HepG2 (cell line): ENCODE data around the gene VEPH1. TPM values are rescaled to one million over a fixed set of nuclear protein-coding genes. Genes with fewer than 3 reads are reported as not detected.

Source experiments
- ATAC-seq: fragments of 200-7000 bp; cut with Tn5 transposase; 3 replicates; pipeline ENCODE4 v1.9.1; 2020; ENCODE audit warnings: mild to moderate bottlenecking, moderate library complexity
- BruUV-seq: library from RNA; stranded (reverse); fragments of 400-500 nt; replicated peaks from 2 replicates; lab custom pipeline; 2021; lab: Mats Ljungman, UMichigan
- CTCF ChIA-PET: fragments of 300-600 bp; formaldehyde crosslinking; extraction: SDS; loops from one replicate; lab custom pipeline; 2021; ENCODE audit warnings: low total read pairs, inconsistent platforms, low intra/inter-chr PET ratio; lab: Yijun Ruan, JAX
- POLR2A ChIA-PET: fragments of 350-600 bp; sonication (Branson Sonifier 250); formaldehyde crosslinking; loops from one replicate; lab custom pipeline; 2020; ENCODE audit warnings: antibody characterized with exemption, inconsistent platforms; lab: Yijun Ruan, JAX
- DNase-seq: peaks from one replicate; pipeline ENCODE4 v3.0.0-alpha.2; 2015; ENCODE audit warnings: low spot score
- FAIRE-seq: peaks from 3 replicates; lab custom pipeline; 2011; peaks lifted over from hg19 to GRCh38; lab: Jason Lieb, UNC
- H2AFZ ChIP-seq: one replicate; pipeline ENCODE4 v1.6.1; 2011; ENCODE audit warnings: low read length, inconsistent platforms
- H3K27ac ChIP-seq: fragments of 300-600 bp; 3 replicates; pipeline ENCODE4 v1.8.0; 2011; ENCODE audit warnings: mixed run types, mild to moderate bottlenecking, mixed read lengths, low read length, inconsistent platforms; ENCODE audit not compliant: insufficient read depth; ENCODE audit errors: extremely low read length
- H3K27me3 ChIP-seq, 2 experiments: fragments of 200-600 bp in 1 of 2; 2 replicates in 1 of 2; 3 replicates in 1 of 2; pipeline versions ENCODE4 v1.6.0 to v1.8.0; 2011; ENCODE audit warnings: low read length in 2 of 2, mild to moderate bottlenecking in 2 of 2, moderate library complexity in 2 of 2, inconsistent platforms in 1 of 2; ENCODE audit not compliant: insufficient read depth in 2 of 2, control insufficient read depth in 1 of 2
- H3K36me3 ChIP-seq, 2 experiments: fragments of 200-600 bp in 1 of 2; replicated peaks in 1 of 2; 2 replicates in 1 of 2; 3 replicates in 1 of 2; pipeline versions ENCODE4 v1.5.1 to v1.8.0; 2011; ENCODE audit warnings: low read length in 2 of 2, inconsistent platforms in 1 of 2; ENCODE audit not compliant: insufficient read depth in 2 of 2, control insufficient read depth in 1 of 2
- H3K4me1 ChIP-seq: 2 replicates; pipeline ENCODE4 v1.5.1; 2012; ENCODE audit warnings: low read length, inconsistent platforms; ENCODE audit not compliant: insufficient read depth
- H3K4me2 ChIP-seq: 2 replicates; pipeline ENCODE4 v1.6.0; 2011; ENCODE audit warnings: low read depth, low read length, inconsistent platforms
- H3K4me3 ChIP-seq, 3 experiments: fragments of 200-600 bp in 1 of 3; sonication (generic), shearing (Covaris generic) in 1 of 3; replicated peaks in 1 of 3; 2 replicates each; pipeline ENCODE4 v1.5.1; 2011 to 2016; ENCODE audit warnings: low read length in 3 of 3, inconsistent platforms in 2 of 3, low read depth in 2 of 3, mild to moderate bottlenecking in 2 of 3, control low read depth in 1 of 3, mixed read lengths in 1 of 3; ENCODE audit not compliant: insufficient read depth in 1 of 3
- H3K79me2 ChIP-seq: one replicate; pipeline ENCODE4 v1.6.1; 2011; ENCODE audit warnings: low read length, inconsistent platforms; ENCODE audit not compliant: insufficient read depth
- H3K9ac ChIP-seq: 2 replicates; pipeline ENCODE4 v1.6.0; 2011; ENCODE audit warnings: mild to moderate bottlenecking, low read depth, low read length, inconsistent platforms; ENCODE audit not compliant: insufficient read depth
- H3K9me3 ChIP-seq: 2 replicates; pipeline ENCODE4 v1.5.1; 2012; ENCODE audit warnings: mild to moderate bottlenecking, low read length
- H4K20me1 ChIP-seq: 2 replicates; pipeline ENCODE4 v1.6.0; 2011; ENCODE audit warnings: inconsistent platforms, mild to moderate bottlenecking, low read length, moderate library complexity; ENCODE audit not compliant: insufficient read depth
- ATAD3A ChIP-seq: sonication (generic); formaldehyde crosslinking; IDR thresholded peaks from 2 replicates; pipeline ENCODE4 v1.4.0; 2020; ENCODE audit warnings: missing genetic modification reagents
- CCDC6 ChIP-seq: sonication (generic); formaldehyde crosslinking; IDR thresholded peaks from 2 replicates; pipeline ENCODE4 v1.8.1; 2022; ENCODE audit warnings: mild to moderate bottlenecking, missing genetic modification reagents, moderate library complexity
- EP300 ChIP-seq, 3 experiments: sonication (generic) in 1 of 3; formaldehyde crosslinking in 1 of 3; IDR thresholded peaks; 2 replicates each; pipeline versions ENCODE4 v1.5.1 to v1.6.1; 2011 to 2020; ENCODE audit warnings: low read depth in 2 of 3, low read length in 2 of 3, borderline replicate concordance in 1 of 3, improper control_type of control experiment in 1 of 3, mild to moderate bottlenecking in 1 of 3, missing genetic modification reagents in 1 of 3, moderate library complexity in 1 of 3
- FOSL1 ChIP-seq: sonication (generic); formaldehyde crosslinking; IDR thresholded peaks from 2 replicates; pipeline ENCODE4 v1.9.0; 2021; ENCODE audit warnings: missing genetic modification reagents, borderline replicate concordance
- FOXO1 ChIP-seq: sonication (generic); formaldehyde crosslinking; IDR thresholded peaks from 2 replicates; pipeline ENCODE4 v1.4.0; 2020; ENCODE audit warnings: missing genetic modification reagents
- GABPB1 ChIP-seq: IDR thresholded peaks from 2 replicates; pipeline ENCODE4 v1.6.1; 2016; ENCODE audit warnings: mild to moderate bottlenecking, missing genetic modification reagents, moderate library complexity, missing compliant biosample characterization
- MXI1 ChIP-seq: IDR thresholded peaks from 3 replicates; pipeline ENCODE4 v1.6.1; 2012; ENCODE audit warnings: low read depth, low read length, inconsistent platforms, borderline replicate concordance
- SMYD3 ChIP-seq: sonication (generic); formaldehyde crosslinking; IDR thresholded peaks from 2 replicates; pipeline ENCODE4 v1.8.1; 2023; ENCODE audit warnings: mild to moderate bottlenecking, missing genetic modification reagents
- SOX13 ChIP-seq, 3 experiments: fragments of 450-650 bp in 1 of 3; sonication (generic) in 1 of 3; formaldehyde crosslinking in 1 of 3; IDR thresholded peaks in 2 of 3; conservative IDR thresholded peaks in 1 of 3; 2 replicates each; pipeline versions ENCODE4 v1.5.0 to v1.6.1; 2016 to 2020; ENCODE audit warnings: antibody characterized with exemption in 1 of 3, mild to moderate bottlenecking in 1 of 3, missing compliant biosample characterization in 1 of 3, missing genetic modification reagents in 1 of 3, moderate library complexity in 1 of 3
- ZNF292 ChIP-seq: sonication (generic); formaldehyde crosslinking; IDR thresholded peaks from 2 replicates; pipeline ENCODE4 v1.8.1; 2022; ENCODE audit warnings: mild to moderate bottlenecking, low read depth, missing genetic modification reagents, borderline replicate concordance
- ZNF430 ChIP-seq: sonication (generic); formaldehyde crosslinking; IDR thresholded peaks from 2 replicates; pipeline ENCODE4 v1.9.0; 2021; ENCODE audit warnings: mild to moderate bottlenecking, missing genetic modification reagents
- ZNF567 ChIP-seq: sonication (generic); formaldehyde crosslinking; IDR thresholded peaks from 2 replicates; pipeline ENCODE4 v1.8.1; 2023; ENCODE audit warnings: mild to moderate bottlenecking, missing genetic modification reagents, borderline replicate concordance
- WGBS: methylation state at CpG from one replicate; pipeline ENCODE4 v1.1.6; 2017; ENCODE audit warnings: low lambda C conversion rate; 5-methylcytosine and 5-hydroxymethylcytosine counted together
- in situ Hi-C: cut with HindIII; loops from 2 replicates; pipeline ENCODE4 v1.10.0; 2017; ENCODE audit warnings: low pct_unique_long_range_greater_than_20kb; ENCODE audit not compliant: extremely low pct_ligation_motif_present
- intact Hi-C: fragments of 100-400 bp; cut with micrococcal nuclease; formaldehyde crosslinking; loops from one replicate; pipeline ENCODE4 v1.10.0; 2022; ENCODE audit not compliant: unreplicated experiment
- polyA plus RNA-seq, 8 experiments: library from polyadenylated mRNA; depleted of rRNA in 3 of 8; stranded (reverse) in 7 of 8; unstranded in 1 of 8; fragments of >200 nt; fragmentation: Illumina TruSeq in 4 of 8; extraction: Trizol in 4 of 8; gene quantifications; 2 replicates each; pipeline versions ENCODE4 v1.2.1 to v1.2.3, GENCODE V29; 2011 to 2016; ENCODE audit warnings: low read depth in 4 of 8, missing spikeins in 1 of 8, mixed read lengths in 1 of 8; ENCODE audit not compliant: insufficient read depth in 1 of 8
- total RNA-seq, 5 experiments: library from RNA; depleted of rRNA; stranded (reverse); fragments of >200 nt; fragmentation: Illumina TruSeq; extraction: Trizol; gene quantifications; 2 replicates each; pipeline ENCODE4 v1.2.3, GENCODE V29; 2016; ENCODE audit warnings: low read depth in 1 of 5

VEPH1 gene
- total and polyA plus RNA-seq, 2 of the 13 experiments (the other 11 are each of a cell fraction or from before 2014, with no cell fraction given): not detected

DNA sequence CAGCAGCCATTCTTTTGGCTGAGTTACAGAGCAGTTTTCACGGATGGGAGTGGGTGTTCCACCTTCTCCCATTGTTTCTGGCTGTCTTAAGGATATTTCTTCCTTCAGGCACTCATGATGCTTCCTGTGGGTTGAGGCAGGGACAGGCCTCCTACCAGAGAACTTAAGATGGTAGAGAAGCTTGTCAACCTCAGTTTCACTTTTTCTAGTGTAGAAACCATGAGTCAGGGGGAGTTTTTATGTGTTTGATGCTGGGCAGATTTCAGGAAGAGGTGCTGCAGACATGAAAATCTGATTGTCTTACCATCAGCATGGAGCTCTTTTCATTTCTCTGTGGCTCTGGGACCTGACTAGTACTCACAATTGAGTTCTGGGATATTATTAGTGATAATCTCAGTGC, 48.7 kb upstream of the VEPH1 start (continued):
- no peak for TF ChIP-seq GABPB1 (CRISPR knock-in tag)

DNA sequence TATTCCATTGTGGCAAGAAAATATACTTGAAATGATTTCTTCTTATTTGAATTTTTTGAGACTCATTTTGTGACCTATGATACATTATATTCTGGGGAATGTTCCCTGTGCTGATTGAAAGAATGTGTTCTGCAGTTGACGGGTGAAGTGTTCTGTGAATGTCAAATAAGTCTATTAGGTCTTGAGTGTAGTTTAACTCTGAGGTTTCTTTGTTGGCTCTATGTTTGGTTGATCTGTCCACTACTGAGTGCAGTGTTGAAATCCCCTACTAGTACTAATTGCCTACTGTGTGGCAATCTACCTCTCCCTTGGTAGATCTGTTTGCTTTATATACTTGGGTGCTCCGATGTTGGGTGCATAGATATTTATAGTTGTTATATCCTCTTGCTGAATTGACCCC, 46.3 kb upstream of the VEPH1 start:
- no peak for ATAC-seq
- Histone ChIP-seq H3K9me3 (no peaks in the 10 kb centered on the region), H3K27me3 (no peaks in the 10 kb centered on the region), H2AFZ (no peak overlapping the region), H3K36me3 (no peaks in the 10 kb centered on the region), H3K4me2 (no peak overlapping the region), H3K4me3 (no peak overlapping the region), H3K79me2 (no peaks in the 10 kb centered on the region), H3K27ac (no peak overlapping the region), H3K9ac (no peak overlapping the region), H4K20me1 (no peaks in the 10 kb centered on the region), H3K4me1 (no peaks in the 10 kb centered on the region)
- no TSS peak for BruUV-seq
- intact Hi-C loops: no loop called here
- in situ Hi-C loops: no loop called here
- POLR2A ChIA-PET: no interaction called here
- CTCF ChIA-PET: no interaction called here
- no peak for FAIRE-seq
- DNase-seq: no peak
- 8% methylated on average over 2 of the region's 2 CpGs for WGBS
- no peak for TF ChIP-seq SMYD3
- TF ChIP-seq FOSL1 (CRISPR knock-in tag): no peak
- TF ChIP-seq FOXO1 (CRISPR knock-in tag): no peak
- no peak for TF ChIP-seq SOX13 (IDR thresholded peaks at IDR 0.05)
- TF ChIP-seq SOX13 (CRISPR knock-in tag; conservative IDR thresholded peaks at IDR 0.05 in 1 of 2, IDR thresholded peaks at IDR 0.05 in 1 of 2): no peak
- no peak for TF ChIP-seq ZNF567 (CRISPR knock-in tag)
- TF ChIP-seq MXI1: no peak
- no peak for TF ChIP-seq CCDC6 (CRISPR knock-in tag)
- no peak for TF ChIP-seq ZNF430 (CRISPR knock-in tag)
- TF ChIP-seq EP300 (IDR thresholded peaks at IDR 0.05; ENCODE audit: low read depth in 2 of 2, low read length in 2 of 2): no peak
- no peak for TF ChIP-seq EP300 (CRISPR knock-in tag; IDR thresholded peaks at IDR 0.05; ENCODE audit: borderline replicate concordance)
- no peak for TF ChIP-seq ATAD3A
- TF ChIP-seq ZNF292 (CRISPR knock-in tag): no peak
- TF ChIP-seq, all 625 proteins: peak for 0
